ENCODE data around the gene NOL9. TPM values are rescaled to one million over a fixed set of nuclear protein-coding genes. Genes with fewer than 3 reads are reported as not detected.
A peak's percentile ranks its signal among the peaks of the same experiment; 100 is the strongest.
"Not testable (repeated sequence)": the region's sequence is repeated elsewhere in the genome, so short reads cannot be mapped to it uniquely, and the experiment has no call there.

Gene NOL9
- polyA plus RNA-seq, 1 experiment: 9.5 TPM

GRCh38 chr1:6496365-6496721, 58.0 kb downstream of the NOL9 start:
- ChIA-PET POLR2A (no interaction called here), CTCF (interaction anchor here (1.0 to 2.5 kb wide), 3 partner anchors 27 to 58 kb away, joined by 4 to 7 read pairs (median 5); partner anchors contain the start of gene NOL9)
- TF ChIP-seq CTCF (IDR thresholded peaks at IDR 0.05; ENCODE audit: insufficient read depth, low read depth, low read length): no peak
- H3K27me3 ChIP-seq (ENCODE audit: control insufficient read depth, insufficient read depth, low read length): no peaks in the 10 kb centered on the region
- no peaks in the 10 kb centered on the region for H3K36me3 ChIP-seq (ENCODE audit: control insufficient read depth, insufficient read depth, low read length)
- no peak for DNase-seq (ENCODE audit: low read depth)
- peak overlapping the region; percentile 53 for H3K4me3 ChIP-seq (ENCODE audit: low read depth, low read length)

GRCh38 chr1:6495540-6496364, 58.6 kb downstream of the NOL9 start:
- CTCF ChIA-PET: interaction anchor here (1.0 to 2.5 kb wide), 4 partner anchors 12 to 59 kb away, joined by 3 to 7 read pairs (median 4); partner anchors contain the start of gene NOL9
- Histone ChIP-seq H3K27me3 (ENCODE audit: control insufficient read depth, insufficient read depth, low read length) (no peaks in the 10 kb centered on the region), H3K36me3 (ENCODE audit: control insufficient read depth, insufficient read depth, low read length) (no peaks in the 10 kb centered on the region), H3K4me3 (ENCODE audit: low read depth, low read length) (peak overlapping the region; percentile 53)
- DNase-seq (ENCODE audit: low read depth): no peak
- POLR2A ChIA-PET: no interaction called here
- TF ChIP-seq CTCF (IDR thresholded peaks at IDR 0.05; ENCODE audit: insufficient read depth, low read depth, low read length): no peak

GRCh38 chr1:6495041-6495441, 59.3 kb downstream of the NOL9 start:
- TF ChIP-seq CTCF (IDR thresholded peaks at IDR 0.05; ENCODE audit: insufficient read depth, low read depth, low read length): no peak
- H3K36me3 ChIP-seq (ENCODE audit: control insufficient read depth, insufficient read depth, low read length): no peaks in the 10 kb centered on the region
- DNase-seq (ENCODE audit: low read depth): no peak
- ChIA-PET CTCF (interaction anchor here (0.8 to 2.5 kb wide), 6 partner anchors 9 to 59 kb away, joined by 3 to 7 read pairs (median 4); partner anchors contain the start of gene NOL9), POLR2A (no interaction called here)
- H3K27me3 ChIP-seq (ENCODE audit: control insufficient read depth, insufficient read depth, low read length): no peaks in the 10 kb centered on the region
- H3K4me3 ChIP-seq (ENCODE audit: low read depth, low read length): no peak overlapping the region

GRCh38 chr1:6494627-6495026, 59.7 kb downstream of the NOL9 start:
- no peak for DNase-seq (ENCODE audit: low read depth)
- ChIA-PET POLR2A (no interaction called here), CTCF (interaction anchor here (0.8 to 2.5 kb wide), 5 partner anchors 8 to 59 kb away, joined by 3 to 7 read pairs (median 3); partner anchors contain the start of gene NOL9)
- Histone ChIP-seq H3K36me3 (ENCODE audit: control insufficient read depth, insufficient read depth, low read length) (no peaks in the 10 kb centered on the region), H3K4me3 (ENCODE audit: low read depth, low read length) (no peak overlapping the region), H3K27me3 (ENCODE audit: control insufficient read depth, insufficient read depth, low read length) (no peaks in the 10 kb centered on the region)
- no peak for TF ChIP-seq CTCF (IDR thresholded peaks at IDR 0.05; ENCODE audit: insufficient read depth, low read depth, low read length)

- DNase-seq (ENCODE audit: low read depth); POLR2A ChIA-PET; H3K27me3 ChIP-seq (ENCODE audit: control insufficient read depth, insufficient read depth, low read length); H3K36me3 ChIP-seq (ENCODE audit: control insufficient read depth, insufficient read depth, low read length); H3K4me3 ChIP-seq (ENCODE audit: low read depth, low read length): not testable (repeated sequence)
- CTCF ChIA-PET: interaction anchor here (1.2 to 1.8 kb wide), 4 partner anchors 11 to 17 kb away, joined by 3 to 7 read pairs (median 4); no protein-coding TSS in a partner anchor
These were observed 60.5 kb downstream of the NOL9 start for GRCh38 chr1:6493834-6494223.
